Body of pancreas (tissue), 4 donors: ENCODE measurements around the gene ATG4B. TPM values are rescaled to one million over a fixed set of nuclear protein-coding genes. Genes with fewer than 3 reads are reported as not detected.

Experiments used
- ATAC-seq: fragments of 150-250 bp; one replicate; pipeline ENCODE4 v1.9.1; 2016
- DNase-seq, 4 donors: peaks; one replicate each; pipeline ENCODE4 v3.0.0-alpha.2; 2019
- H3K27ac ChIP-seq, 4 donors: fragments of 200-600 bp; sonication (generic); 1 replicate in 3 of 4; 2 replicates in 1 of 4; pipeline versions ENCODE4 v1.5.1 to v1.6.1; 2016 to 2019; ENCODE audit warnings: mild to moderate bottlenecking in 1 of 4, mixed read lengths in 1 of 4, moderate library complexity in 1 of 4
- H3K27me3 ChIP-seq, 2 donors: fragments of 200-600 bp; sonication (generic); one replicate each; pipeline ENCODE4 v1.6.0; 2016; ENCODE audit warnings: mild to moderate bottlenecking in 1 of 2
- H3K36me3 ChIP-seq, 2 donors: fragments of 200-600 bp; sonication (generic); replicated peaks in 1 of 2; 2 replicates each; pipeline ENCODE4 v1.5.1; 2016; ENCODE audit warnings: low read depth in 2 of 2; ENCODE audit not compliant: insufficient read depth in 1 of 2
- H3K4me1 ChIP-seq: fragments of 200-600 bp; sonication (generic); one replicate; pipeline ENCODE4 v1.6.0; 2016
- H3K4me3 ChIP-seq, 2 donors: fragments of 200-600 bp; sonication (generic); 1 replicate in 1 of 2; 2 replicates in 1 of 2; pipeline ENCODE4 v1.5.1; 2016 to 2019
- H3K9me3 ChIP-seq, 3 donors: fragments of 200-600 bp; sonication (generic); 1 replicate in 2 of 3; 2 replicates in 1 of 3; pipeline ENCODE4 v1.5.1; 2016
- CTCF ChIP-seq, 7 experiments: fragments of 450-650 bp in 4 of 7; fragments of 200-600 bp in 3 of 7; sonication (generic) in 3 of 7; IDR thresholded peaks; one replicate each; pipeline ENCODE4 v1.5.1; 2016 to 2019; ENCODE audit warnings: antibody characterized with exemption in 7 of 7
- POLR2A ChIP-seq, 3 donors: fragments of 450-650 bp; IDR thresholded peaks; one replicate each; pipeline ENCODE4 v1.6.1; 2016; ENCODE audit warnings: antibody characterized with exemption in 3 of 3, mild to moderate bottlenecking in 2 of 3
- WGBS, 2 donors: methylation state at CpG; one replicate each; pipeline ENCODE4 v1.1.5; 2017; 5-methylcytosine and 5-hydroxymethylcytosine counted together
- intact Hi-C: fragments of 100-400 bp; cut with DNase I; formaldehyde crosslinking; loops from one replicate; pipeline ENCODE4 v1.15.1; 2023
- total RNA-seq, 2 donors: library from RNA; depleted of rRNA; stranded (reverse); fragments of >200 nt; gene quantifications; one replicate each; pipeline ENCODE4 v1.1.0, GENCODE V29; 2016

ATG4B gene
- total RNA-seq, 2 donors from 2014 or later = 27.5 to 54.4 TPM

GRCh38 chr2:241675885-241676284, 38.4 kb downstream of the ATG4B start:
- intact Hi-C loops = no loop called here
- Histone ChIP-seq H3K9me3 (no peaks in the 10 kb centered on the region), H3K27me3 (no peaks in the 10 kb centered on the region), H3K27ac (no peak overlapping the region), H3K4me3 (no peak overlapping the region), H3K4me1 (no peaks in the 10 kb centered on the region), H3K36me3 (peaks cover 0 to 7% of the 10 kb centered on the region in 2 donors)
- DNase-seq (no peak), ATAC-seq (no peak)
- WGBS, 2 donors = 83 to 100% methylated on average over 1 to 17 of the region's 17 CpGs
- TF ChIP-seq CTCF (IDR thresholded peaks at IDR 0.05) (no peak), POLR2A (IDR thresholded peaks at IDR 0.05) (no peak)

GRCh38 chr2:241676665-241677064, 39.2 kb downstream of the ATG4B start:
- TF ChIP-seq POLR2A (IDR thresholded peaks at IDR 0.05) = no peak
- TF ChIP-seq CTCF (IDR thresholded peaks at IDR 0.05) = no peak
- Histone ChIP-seq H3K9me3 (no peaks in the 10 kb centered on the region), H3K4me1 (no peaks in the 10 kb centered on the region), H3K27ac (no peak overlapping the region), H3K4me3 (no peak overlapping the region), H3K27me3 (no peaks in the 10 kb centered on the region), H3K36me3 (peaks cover 0 to 5% of the 10 kb centered on the region in 2 donors)
- ATAC-seq (no peak), DNase-seq (no peak)
- WGBS, 2 donors = 89% methylated on average over 17 of the region's 17 CpGs; no CpG with 5 or more reads in 1 of the 2 donors
- intact Hi-C loops = no loop called here

GRCh38 chr2:241677392-241677791, 39.9 kb downstream of the ATG4B start:
- H3K4me1 ChIP-seq = no peaks in the 10 kb centered on the region
- TF ChIP-seq POLR2A (IDR thresholded peaks at IDR 0.05) (no peak), CTCF (IDR thresholded peaks at IDR 0.05) (no peak)
- intact Hi-C loops = no loop called here
- H3K36me3 ChIP-seq = no peaks in the 10 kb centered on the region
- 94% methylated on average over 12 to 23 of the region's 24 CpGs for WGBS, 2 donors
- no peaks in the 10 kb centered on the region for H3K9me3 ChIP-seq
- no peak for DNase-seq
- H3K4me3 ChIP-seq = no peak overlapping the region
- no peak overlapping the region for H3K27ac ChIP-seq
- no peaks in the 10 kb centered on the region for H3K27me3 ChIP-seq
- no peak for ATAC-seq

GRCh38 chr2:241678307-241678706, 40.8 kb downstream of the ATG4B start:
- Histone ChIP-seq H3K4me3 (no peak overlapping the region), H3K9me3 (no peaks in the 10 kb centered on the region), H3K27ac (no peak overlapping the region), H3K4me1 (no peaks in the 10 kb centered on the region), H3K36me3 (no peaks in the 10 kb centered on the region), H3K27me3 (no peaks in the 10 kb centered on the region)
- intact Hi-C loops = no loop called here
- no peak for TF ChIP-seq POLR2A (IDR thresholded peaks at IDR 0.05)
- TF ChIP-seq CTCF (IDR thresholded peaks at IDR 0.05) = no peak
- DNase-seq = no peak
- WGBS, 2 donors = 88 to 90% methylated on average over 13 to 18 of the region's 18 CpGs
- no peak for ATAC-seq

- no peaks in the 10 kb centered on the region for H3K4me1 ChIP-seq
- H3K4me3 ChIP-seq = no peak overlapping the region
- H3K9me3 ChIP-seq = no peaks in the 10 kb centered on the region
- WGBS, 2 donors = 92 to 93% methylated on average over 20 to 22 of the region's 22 CpGs
- ATAC-seq = no peak
- no peak for TF ChIP-seq POLR2A (IDR thresholded peaks at IDR 0.05)
- no peak for TF ChIP-seq CTCF (IDR thresholded peaks at IDR 0.05)
- no peaks in the 10 kb centered on the region for H3K36me3 ChIP-seq
- no peak overlapping the region for H3K27ac ChIP-seq
- no peaks in the 10 kb centered on the region for H3K27me3 ChIP-seq
- intact Hi-C loops = no loop called here
- DNase-seq = no peak
These were observed 41.5 kb downstream of the ATG4B start for GRCh38 chr2:241678784-241679540.
